GM18951 (cell line): ENCODE results near the gene ATP2B2.

Experiments used
- POLR2A ChIP-seq: IDR thresholded peaks from 4 replicates; pipeline ENCODE4 v1.6.1; 2011; ENCODE audit warnings: mild to moderate bottlenecking; ENCODE audit not compliant: insufficient read length, insufficient read depth; ENCODE audit errors: extremely low read depth
- in situ Hi-C: fragments of 300-500 bp; cut with MboI; formaldehyde crosslinking; loops from one replicate; pipeline ENCODE4 v1.12.0; 2022; ENCODE audit warnings: low sequenced_read_pairs, mixed read lengths, inconsistent platforms; ENCODE audit not compliant: unreplicated experiment

ATP2B2 gene

DNA sequence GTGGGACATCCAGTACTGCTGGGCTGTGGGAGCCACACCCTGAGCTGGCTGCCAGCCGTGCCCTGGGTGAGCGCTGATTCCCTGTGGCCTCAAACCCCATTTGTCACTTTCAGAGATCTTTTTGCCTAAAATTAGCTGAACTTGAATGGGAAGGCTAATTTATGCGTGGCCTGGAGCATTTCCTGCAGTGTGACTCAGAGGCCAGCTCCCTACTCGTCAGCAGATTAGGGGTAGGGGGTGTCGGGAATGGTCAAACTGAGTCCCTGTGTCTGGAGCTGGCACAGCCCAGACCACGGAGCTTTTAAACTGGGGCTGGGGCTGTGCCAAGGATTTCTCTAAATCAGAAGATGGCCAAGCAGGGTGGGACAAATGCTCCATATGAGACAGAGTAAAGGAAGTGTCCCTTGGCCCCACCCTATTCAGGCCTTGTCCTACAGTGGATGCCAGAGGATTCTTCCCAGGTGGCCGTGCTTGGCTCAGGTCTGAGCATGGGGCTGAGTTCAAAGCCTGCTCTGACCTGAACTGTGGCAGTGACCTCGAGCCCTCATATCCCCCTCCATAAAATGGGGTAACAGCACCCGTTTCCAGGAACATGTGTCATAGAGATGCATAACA lies 59.7 kb downstream of the ATP2B2 start:
- in situ Hi-C loops = no loop called here
- TF ChIP-seq POLR2A = no peak

DNA sequence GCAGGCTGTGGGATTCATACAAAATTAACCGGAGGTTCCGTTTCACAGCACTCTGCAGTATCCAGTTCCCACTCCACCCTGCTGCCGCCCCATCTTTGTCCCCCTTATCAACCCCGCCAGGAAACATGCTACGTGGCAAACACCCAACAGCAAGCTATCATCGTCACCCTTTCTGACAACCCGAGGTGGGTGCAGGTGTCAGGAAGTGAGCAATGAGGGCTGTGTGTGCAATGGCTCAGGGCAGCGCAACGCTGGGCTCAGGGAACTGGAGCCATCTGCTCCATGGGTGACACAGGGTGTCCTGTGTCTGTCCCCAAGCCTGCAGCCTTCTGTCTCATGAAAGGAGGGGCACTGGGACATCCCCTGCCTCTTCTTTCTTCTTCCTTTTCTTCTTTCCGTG lies 60.9 kb downstream of the ATP2B2 start:
- TF ChIP-seq POLR2A = no peak
- in situ Hi-C loops = no loop called here

DNA sequence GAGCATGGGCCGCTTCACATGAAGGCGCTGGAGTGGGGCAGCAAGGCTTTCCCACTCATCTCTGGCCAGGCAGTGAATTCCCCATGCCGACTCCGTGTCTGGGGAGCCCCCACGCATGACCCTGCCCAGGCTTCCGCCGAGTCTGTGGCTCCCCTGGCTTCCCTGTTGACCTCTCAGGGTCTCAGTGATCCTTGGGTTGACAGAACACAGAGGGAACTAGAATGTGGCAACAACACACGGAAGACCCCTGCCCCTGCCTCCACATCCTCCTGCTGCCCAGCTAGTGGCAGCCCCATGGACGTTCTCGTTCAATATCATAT lies 61.3 kb downstream of the ATP2B2 start:
- no peak for TF ChIP-seq POLR2A
- in situ Hi-C loops = no loop called here

DNA sequence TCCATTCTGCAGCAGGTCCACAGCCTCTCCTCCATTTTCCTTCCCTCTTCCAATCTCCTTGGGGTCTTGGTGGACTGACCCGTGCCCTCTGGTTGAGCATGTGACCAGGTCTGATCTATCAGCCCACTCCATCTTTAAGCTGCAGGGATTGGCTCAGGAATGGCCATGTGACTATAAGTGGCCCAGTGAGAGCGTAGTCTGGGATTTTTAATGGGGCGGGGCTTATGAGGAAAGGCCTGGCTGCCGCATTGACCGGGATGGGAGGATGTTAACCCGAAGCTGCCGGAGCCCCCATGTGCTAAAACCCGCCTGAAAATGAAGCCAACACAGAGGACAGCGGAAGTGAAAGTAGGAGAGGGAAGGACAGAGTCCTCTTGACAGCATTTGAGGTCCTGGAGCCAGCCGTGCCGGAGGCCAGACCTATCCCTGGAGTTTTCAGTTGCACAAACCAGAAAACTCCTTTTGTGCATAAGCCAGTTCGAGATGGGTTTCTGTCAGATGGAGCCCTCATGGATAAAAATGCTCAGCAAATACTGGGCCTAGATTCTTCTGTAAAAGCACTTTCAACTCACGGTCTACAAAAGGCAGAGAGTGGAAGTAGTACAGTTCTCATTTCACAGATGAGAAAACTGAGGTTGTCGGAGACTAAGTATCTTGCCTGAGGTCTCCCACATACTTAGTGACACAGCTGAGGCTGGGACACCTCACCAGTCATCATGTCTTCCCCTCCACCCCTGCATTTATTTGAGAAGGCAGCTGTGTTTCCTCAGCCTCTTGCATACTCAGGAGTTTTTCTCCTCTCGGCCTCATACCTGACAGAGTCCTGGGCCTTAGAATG lies 61.9 kb downstream of the ATP2B2 start:
- TF ChIP-seq POLR2A = no peak
- in situ Hi-C loops = no loop called here

DNA sequence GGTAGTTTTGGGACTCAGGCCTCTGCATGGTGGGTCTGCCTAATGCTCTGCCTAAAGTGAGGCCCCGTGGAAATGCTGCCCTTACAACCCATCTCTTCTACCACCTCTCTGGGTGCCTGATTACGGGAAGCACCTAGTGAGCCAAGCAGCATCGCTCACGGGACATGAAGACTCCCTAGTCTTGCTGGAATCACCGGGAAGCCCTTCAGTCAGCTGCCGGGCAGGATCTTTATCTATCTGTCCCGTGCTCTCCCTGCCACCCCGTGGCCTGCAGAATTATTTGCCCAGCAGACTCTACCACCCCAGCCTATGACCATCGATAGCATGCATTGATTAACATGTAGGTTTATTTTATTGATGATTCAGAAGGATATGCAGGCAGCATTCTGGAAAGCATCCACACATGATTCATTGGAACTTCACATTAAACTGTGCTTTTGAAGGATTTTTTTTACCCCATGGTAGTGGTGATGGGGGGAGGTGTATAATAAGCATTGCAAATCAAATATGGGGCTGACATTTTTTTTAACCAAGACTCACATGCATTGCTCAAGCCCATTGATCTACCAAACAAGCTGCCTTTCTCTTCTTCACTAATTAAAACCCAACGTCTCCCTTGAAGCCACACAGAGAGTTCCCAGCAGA lies 63.1 kb downstream of the ATP2B2 start:
- TF ChIP-seq POLR2A = no peak
- in situ Hi-C loops = no loop called here

DNA sequence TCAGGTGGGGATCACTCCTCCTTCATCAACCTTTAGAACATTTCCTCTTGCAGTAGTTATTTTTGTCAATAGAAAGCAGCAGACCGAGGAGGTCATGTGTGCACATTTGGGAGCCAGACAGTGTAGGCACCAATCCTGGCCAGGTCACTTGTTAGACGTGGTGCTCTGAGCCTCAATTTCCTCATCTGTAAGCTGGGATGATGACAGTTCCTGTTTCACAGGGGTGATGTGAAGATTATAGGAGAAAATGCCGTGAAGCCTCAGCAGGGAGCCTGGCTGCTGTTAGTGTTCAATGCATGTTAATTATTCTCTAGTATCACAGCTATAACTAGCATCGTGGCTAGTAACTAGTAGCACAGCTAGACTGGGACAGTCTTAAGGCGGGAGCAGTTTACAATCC lies 64.7 kb downstream of the ATP2B2 start:
- in situ Hi-C loops = no loop called here
- no peak for TF ChIP-seq POLR2A

DNA sequence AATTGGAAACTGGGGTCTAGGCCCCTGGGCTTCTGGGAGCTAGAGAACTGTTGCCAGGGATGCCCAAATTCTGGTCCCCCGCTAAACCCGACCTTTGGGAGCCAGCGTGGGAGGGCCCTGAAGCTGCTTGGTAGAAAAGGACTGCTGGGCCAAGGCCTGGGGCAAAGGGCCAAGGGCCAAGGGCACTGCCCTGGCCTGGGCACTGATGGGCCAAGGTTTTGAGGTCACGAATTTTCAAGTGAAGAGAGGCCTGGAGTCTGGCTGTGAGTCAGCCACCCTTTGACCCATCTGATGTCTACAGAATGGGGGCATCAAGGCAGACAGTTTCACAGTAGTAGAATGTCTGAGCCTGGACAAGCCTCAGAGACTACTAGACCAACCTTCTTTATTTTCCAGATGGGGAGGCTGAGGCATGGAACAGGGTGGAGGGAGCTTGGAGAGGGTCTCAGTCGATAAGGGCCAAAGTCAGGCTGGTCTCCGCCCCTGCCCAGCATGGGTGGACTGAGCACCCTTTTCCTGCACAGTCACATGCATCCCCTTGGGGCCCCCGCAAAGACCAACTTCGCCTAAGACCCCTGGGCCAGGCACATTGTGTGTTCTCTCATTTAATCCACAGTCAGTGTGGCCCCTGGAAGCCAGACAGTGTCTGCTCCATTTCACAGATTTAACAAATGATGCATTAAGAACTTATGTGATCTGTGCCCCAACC lies 66.3 kb downstream of the ATP2B2 start:
- TF ChIP-seq POLR2A = no peak

DNA sequence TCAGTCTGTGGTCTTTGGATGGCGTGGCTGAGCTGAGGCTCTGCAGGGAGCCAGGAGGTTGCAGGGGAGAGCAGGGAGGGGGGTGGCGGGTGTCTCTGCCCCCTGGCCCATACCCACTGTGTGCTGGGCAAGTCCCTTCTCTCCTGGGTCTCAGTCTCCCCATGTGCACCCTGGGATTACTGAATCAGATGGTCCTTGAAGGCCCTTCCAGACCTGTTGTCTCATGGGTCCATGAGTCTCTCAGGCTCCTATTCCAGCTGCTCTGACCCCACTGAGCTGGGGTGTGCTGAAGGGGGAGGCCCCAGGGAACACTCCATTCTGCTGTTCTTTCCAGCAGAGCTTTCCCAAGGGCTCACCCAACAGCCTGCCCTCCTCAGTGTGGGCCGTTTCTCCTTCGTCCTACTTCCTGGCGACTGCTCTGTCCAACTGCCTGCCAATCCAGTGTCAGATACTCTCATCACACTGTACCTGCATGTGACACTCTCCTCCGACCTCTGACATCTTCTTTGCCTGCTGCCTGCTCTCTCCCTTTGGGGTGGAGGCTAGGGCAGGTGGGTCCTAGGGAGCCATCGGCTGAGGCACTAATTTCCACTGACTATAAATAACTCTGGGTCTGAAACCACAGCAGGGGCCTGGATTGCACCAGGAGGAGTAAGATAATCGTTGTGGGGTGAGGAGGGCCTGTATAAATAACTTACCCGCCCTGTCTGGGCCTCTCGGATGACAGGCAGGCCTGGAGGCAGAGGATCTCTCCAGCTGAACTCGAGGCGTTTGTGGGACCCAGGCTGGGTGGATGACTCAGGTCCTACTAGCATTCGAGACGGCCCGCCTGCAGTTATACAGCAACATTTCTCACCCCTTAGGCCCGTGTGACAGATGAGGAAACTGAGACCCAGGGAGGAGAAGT lies 67.1 kb downstream of the ATP2B2 start:
- in situ Hi-C loops = no loop called here
- no peak for TF ChIP-seq POLR2A

More for the DNA sequence above, 66.3 kb downstream of the ATP2B2 start:
- in situ Hi-C loops = no loop called here

DNA sequence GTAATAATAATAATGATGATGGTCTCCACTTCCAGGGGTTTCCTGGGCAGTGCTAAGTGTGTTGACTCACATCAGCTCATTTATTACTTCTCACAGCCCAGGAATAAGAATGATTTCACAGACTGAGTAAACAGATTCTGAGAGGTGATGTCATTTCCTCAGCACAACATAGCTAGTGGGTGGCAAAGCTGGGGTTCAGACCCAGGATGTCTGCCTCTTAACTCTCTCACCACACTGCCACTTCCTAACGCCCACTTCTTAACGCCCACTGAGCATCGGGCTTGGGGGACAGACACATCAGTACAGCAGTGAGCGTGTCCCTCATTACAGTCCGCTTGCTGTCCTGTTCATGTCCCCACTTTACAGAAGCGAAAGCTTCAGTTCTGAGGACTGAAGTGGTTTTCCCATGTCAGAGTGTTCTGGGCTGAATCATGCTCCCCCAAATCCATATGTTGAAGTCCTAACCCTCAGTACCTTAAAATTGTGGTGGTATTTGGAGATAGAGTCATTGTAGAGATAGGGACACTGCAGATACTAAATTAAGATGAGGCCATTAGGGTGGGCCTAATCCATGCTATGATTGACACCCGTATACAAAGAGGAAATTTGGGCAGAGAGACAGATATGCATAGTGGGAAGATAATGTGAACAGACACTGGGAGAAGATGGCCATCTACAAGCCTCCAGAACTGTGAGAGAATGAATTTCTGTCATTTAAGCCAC lies 68.0 kb downstream of the ATP2B2 start:
- TF ChIP-seq POLR2A = no peak
- in situ Hi-C loops = no loop called here

DNA sequence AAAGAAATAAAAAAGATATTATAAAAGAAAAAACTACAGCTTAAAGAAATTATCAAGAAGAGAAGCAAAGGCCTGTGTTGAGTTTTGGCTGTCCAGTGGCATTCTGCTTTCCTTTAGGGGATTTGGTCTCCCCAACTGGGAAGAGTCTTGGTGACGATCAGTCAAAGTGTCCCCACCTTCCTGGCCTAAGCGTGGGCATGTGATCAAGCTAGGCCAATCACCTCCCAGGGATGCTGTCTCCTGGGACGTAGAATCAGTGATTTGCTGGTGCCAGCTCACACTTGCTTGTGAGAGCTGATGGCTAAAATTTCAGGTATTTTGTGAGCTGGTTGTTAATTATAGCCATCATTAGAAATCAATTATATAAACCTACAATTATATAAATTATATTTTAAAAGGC lies 69.5 kb downstream of the ATP2B2 start:
- no peak for TF ChIP-seq POLR2A
- in situ Hi-C loops = no loop called here

DNA sequence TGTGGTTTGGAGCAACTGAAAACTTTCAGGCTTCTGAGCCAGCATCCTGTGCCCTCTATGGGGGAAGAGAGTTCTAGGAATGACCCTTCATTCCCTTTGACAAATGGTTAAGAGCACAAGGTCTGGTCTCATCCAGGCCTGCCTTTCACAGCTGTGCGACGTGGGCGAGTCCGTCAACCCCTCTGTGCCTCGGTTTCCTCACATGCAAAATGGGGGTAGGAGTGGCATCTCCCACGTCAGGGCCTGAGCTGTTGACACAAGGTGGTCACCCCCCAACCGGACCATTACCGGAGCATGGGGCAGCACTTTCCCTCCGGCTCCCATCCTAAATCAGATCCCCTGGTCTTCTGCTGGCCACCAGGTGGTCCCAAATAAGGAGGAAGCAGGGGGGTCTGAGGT lies 70.4 kb downstream of the ATP2B2 start:
- TF ChIP-seq POLR2A = no peak
- in situ Hi-C loops = no loop called here

DNA sequence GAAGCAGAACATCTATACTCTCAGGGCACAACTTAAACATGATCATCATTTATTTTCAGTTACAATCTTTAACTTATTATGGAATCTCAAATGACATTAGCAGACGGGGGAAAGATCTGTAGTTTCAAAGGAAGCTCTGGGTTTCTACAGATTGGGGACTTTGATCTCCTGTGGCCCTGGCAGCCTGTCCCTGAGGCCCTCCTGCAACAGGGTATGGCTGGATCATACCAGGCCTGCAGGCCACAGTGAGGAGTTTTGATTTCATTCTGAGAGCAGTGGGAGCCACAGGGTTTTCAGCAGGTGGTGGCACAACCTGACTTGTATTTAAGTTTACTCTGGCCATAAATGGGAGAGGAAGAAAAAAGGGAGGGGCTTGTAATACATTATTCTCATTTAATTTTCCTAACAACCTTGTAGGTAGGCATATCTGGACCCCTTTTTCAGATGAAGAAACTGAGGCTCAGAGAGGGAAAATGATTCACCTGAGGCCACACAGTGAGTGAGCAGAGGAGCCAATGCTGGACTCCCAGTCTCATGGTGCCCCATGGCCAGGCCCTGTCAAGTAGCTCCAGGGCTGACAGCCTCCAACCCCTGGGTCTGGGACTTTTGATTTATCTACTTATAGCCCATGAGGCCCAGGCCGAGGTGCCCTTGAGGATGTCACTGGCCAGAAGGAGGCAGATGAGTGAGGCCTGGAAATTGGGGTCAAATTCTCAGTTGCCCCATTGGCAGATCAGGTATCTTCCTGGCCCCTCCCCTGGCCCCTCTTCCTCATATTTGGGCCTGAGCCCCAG lies 71.0 kb downstream of the ATP2B2 start:
- TF ChIP-seq POLR2A = no peak
- in situ Hi-C loops = no loop called here

DNA sequence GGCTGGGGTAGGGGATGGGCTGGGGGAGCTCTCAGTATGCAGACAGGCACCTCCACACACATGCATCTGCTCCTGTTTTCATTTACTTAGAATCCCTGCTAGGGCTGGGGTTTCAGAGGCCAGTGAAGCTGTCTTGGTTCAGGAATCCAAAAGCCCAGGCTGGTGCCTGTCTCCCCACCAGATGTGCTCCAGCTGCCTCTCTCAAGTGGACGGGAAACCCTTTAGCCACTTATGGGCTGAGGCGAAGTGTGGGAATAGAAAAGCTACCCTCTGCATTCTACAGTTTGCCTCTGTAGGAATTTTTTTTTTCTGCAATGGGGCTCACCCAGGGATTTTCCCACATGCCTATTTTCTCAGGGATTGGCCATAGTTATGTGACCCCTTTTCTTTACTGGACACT lies 72.5 kb downstream of the ATP2B2 start:
- TF ChIP-seq POLR2A = no peak
- in situ Hi-C loops = no loop called here
